GM23338 (cell line): ENCODE results near the gene MTIF3. TPM values are rescaled to one million over a fixed set of nuclear protein-coding genes. Genes with fewer than 3 reads are reported as not detected.

Source experiments
- polyA plus RNA-seq: library from polyadenylated mRNA; unstranded; fragments of >200 nt; fragmentation: Nextera tagmentation; extraction: Ambion mirVana; gene quantifications from 2 replicates; pipeline ENCODE4 v1.2.1, GENCODE V29; 2016
- small RNA-seq: library from RNA; depleted of rRNA; stranded (forward); fragments of <200 nt; gene quantifications from one replicate; pipeline ENCODE3, GENCODE V24; 2014; ENCODE audit warnings: low replicate concordance
- total RNA-seq: library from RNA; depleted of rRNA; stranded (reverse); fragments of >200 nt; shearing (Covaris generic); gene quantifications from 2 replicates; pipeline ENCODE4 v1.2.3, GENCODE V29; 2014; rRNA removed

Gene MTIF3
- total and polyA plus RNA-seq, 2 experiments from 2014 or later, result 33.0 to 152 TPM

Small RNA genes within 50 kb of the gene (small RNA-seq; reads per million reads assigned to genes)
- gene RNU6-63P, result not detected
- not detected for gene RNY1P1

Other genes starting within 250 kb of the MTIF3 start
- 1,037 and 1,529 TPM in 2 replicates for gene RPL21, start 199.0 kb downstream of the MTIF3 start, total RNA-seq
- gene RPL21, start 199.0 kb downstream of the MTIF3 start, polyA plus RNA-seq, result 1,343 and 1,538 TPM in 2 replicates
- gene RASL11A, start 179.7 kb downstream of the MTIF3 start, total RNA-seq, result 3.3 and 3.8 TPM in 2 replicates
- gene RASL11A, start 179.7 kb downstream of the MTIF3 start, polyA plus RNA-seq, result 1.9 TPM in 2 replicates
- 109 and 206 TPM in 2 replicates for gene GTF3A, start 25.9 kb downstream of the MTIF3 start, total RNA-seq
- gene GTF3A, start 25.9 kb downstream of the MTIF3 start, polyA plus RNA-seq, result 174 and 190 TPM in 2 replicates
- 17.3 and 18.0 TPM in 2 replicates for gene LNX2, start 170.0 kb upstream of the MTIF3 start, total RNA-seq
- 3.4 and 3.7 TPM in 2 replicates for gene LNX2, start 170.0 kb upstream of the MTIF3 start, polyA plus RNA-seq
- 177 and 226 TPM in 2 replicates for gene POLR1D, start 171.3 kb upstream of the MTIF3 start, total RNA-seq
- gene POLR1D, start 171.3 kb upstream of the MTIF3 start, polyA plus RNA-seq, result 193 and 197 TPM in 2 replicates